GM21360 (cell line): ENCODE measurements around the gene CRMP1.

Source experiments
- ATAC-seq: cut with Tn5 transposase; IDR thresholded peaks from one replicate; pipeline ENCODE4 v1.9.1; 2021; ENCODE audit warnings: mild to moderate bottlenecking, moderate library complexity; ENCODE audit not compliant: unreplicated experiment

CRMP1 gene

GRCh38 chr4:5893004-5893580, at the start of gene CRMP1:
Gene CRMP1 (minus strand): TSS chr4:5893086. CDS start chr4:5892969, 117 bp downstream.
- no peak for ATAC-seq

GRCh38 chr4:5941601-5942000, 48.7 kb upstream of the CRMP1 start:
- no peak for ATAC-seq

- no peak for ATAC-seq
Measured at GRCh38 chr4:5940470-5941203, 47.8 kb upstream of the CRMP1 start.

GRCh38 chr4:5933996-5934831, 41.3 kb upstream of the CRMP1 start:
- ATAC-seq = no peak

GRCh38 chr4:5933116-5933515, 40.2 kb upstream of the CRMP1 start:
- no peak for ATAC-seq

- no peak for ATAC-seq
Measured at GRCh38 chr4:5932035-5932568, 39.2 kb upstream of the CRMP1 start.

GRCh38 chr4:5931526-5931925, 38.6 kb upstream of the CRMP1 start:
- ATAC-seq = no peak

GRCh38 chr4:5930876-5931275, 38.0 kb upstream of the CRMP1 start:
- no peak for ATAC-seq

- ATAC-seq = no peak
Measured at GRCh38 chr4:5930456-5930855, 37.6 kb upstream of the CRMP1 start.

- ATAC-seq = no peak
Measured at GRCh38 chr4:5928844-5929420, 36.0 kb upstream of the CRMP1 start.

- no peak for ATAC-seq
Measured at GRCh38 chr4:5928274-5928673, 35.4 kb upstream of the CRMP1 start.

- no peak for ATAC-seq
Measured at GRCh38 chr4:5927747-5928146, 34.9 kb upstream of the CRMP1 start.

- no peak for ATAC-seq
Measured at GRCh38 chr4:5927116-5927515, 34.2 kb upstream of the CRMP1 start.

GRCh38 chr4:5926598-5926997, 33.7 kb upstream of the CRMP1 start:
- ATAC-seq = no peak

- no peak for ATAC-seq
Measured at GRCh38 chr4:5925419-5926200, 32.7 kb upstream of the CRMP1 start.

GRCh38 chr4:5924461-5925125, 31.7 kb upstream of the CRMP1 start:
- no peak for ATAC-seq

- ATAC-seq = no peak
Measured at GRCh38 chr4:5923376-5923775, 30.5 kb upstream of the CRMP1 start.

GRCh38 chr4:5922556-5922955, 29.7 kb upstream of the CRMP1 start:
- ATAC-seq = no peak

GRCh38 chr4:5921981-5922380, 29.1 kb upstream of the CRMP1 start:
- no peak for ATAC-seq
